K562 (cell line): ENCODE measurements around the gene EEA1. TPM values are rescaled to one million over a fixed set of nuclear protein-coding genes. Genes with fewer than 3 reads are reported as not detected.

Experiments
- ATAC-seq: fragments of 200-7000 bp; cut with Tn5 transposase; 3 replicates; pipeline ENCODE4 v1.9.1; 2020; ENCODE audit warnings: moderate library complexity
- BruUV-seq: library from RNA; stranded (reverse); fragments of 400-500 nt; replicated peaks from 2 replicates; lab custom pipeline; 2021; lab: Mats Ljungman, UMichigan
- CTCF ChIA-PET: fragments of 300-600 bp; formaldehyde crosslinking; extraction: SDS; loops from one replicate; lab custom pipeline; 2021; ENCODE audit warnings: low intra/inter-chr PET ratio; lab: Yijun Ruan, JAX
- POLR2A ChIA-PET: fragments of 300-600, 350-650 bp; sonication (Branson Sonifier 250); formaldehyde crosslinking; extraction: SDS; loops from one replicate; lab custom pipeline; 2021; ENCODE audit warnings: antibody characterized with exemption, inconsistent platforms; lab: Yijun Ruan, JAX
- DNase-seq, 4 experiments: peaks; one replicate each; pipeline versions ENCODE4 v3.0.0 to v3.0.0-alpha.2; 2011 to 2018; ENCODE audit warnings: low spot score in 3 of 4, mixed read lengths in 3 of 4; ENCODE audit errors: extremely low read depth in 1 of 4
- FAIRE-seq: peaks from 2 replicates; lab custom pipeline; 2011; peaks lifted over from hg19 to GRCh38; lab: Jason Lieb, UNC
- H2AFZ ChIP-seq: 2 replicates; pipeline ENCODE4 v1.6.0; 2011; ENCODE audit warnings: low read depth, low read length, control low read depth, inconsistent platforms
- H3K27ac ChIP-seq: fragments of 200-600 bp; 3 replicates; pipeline ENCODE4 v1.8.0; 2011; ENCODE audit warnings: low read depth, mild to moderate bottlenecking, control low read depth, inconsistent platforms, low read length, moderate library complexity, mixed read lengths; ENCODE audit errors: extremely low read depth
- H3K27me3 ChIP-seq, 2 experiments: fragments of 300-600 bp in 1 of 2; 2 replicates in 1 of 2; 3 replicates in 1 of 2; pipeline versions ENCODE4 v1.6.0 to v1.8.0; 2011; ENCODE audit warnings: inconsistent platforms in 2 of 2, low read length in 2 of 2, mild to moderate bottlenecking in 1 of 2, mixed read lengths in 1 of 2, moderate library complexity in 1 of 2; ENCODE audit not compliant: control insufficient read depth in 2 of 2, insufficient read depth in 2 of 2
- H3K36me3 ChIP-seq: fragments of 300-600 bp; 3 replicates; pipeline ENCODE4 v1.8.0; 2011; ENCODE audit warnings: mild to moderate bottlenecking, low read length, inconsistent platforms; ENCODE audit not compliant: control insufficient read depth, insufficient read depth
- H3K4me1 ChIP-seq, 2 experiments: fragments of 200-600 bp in 1 of 2; replicated peaks in 1 of 2; 2 replicates in 1 of 2; 3 replicates in 1 of 2; pipeline versions ENCODE4 v1.5.1 to v1.8.0; 2011; ENCODE audit warnings: inconsistent platforms in 2 of 2, low read length in 2 of 2, mild to moderate bottlenecking in 1 of 2, mixed read lengths in 1 of 2, moderate library complexity in 1 of 2; ENCODE audit not compliant: control insufficient read depth in 2 of 2, insufficient read depth in 2 of 2
- H3K4me2 ChIP-seq: 2 replicates; pipeline ENCODE4 v1.6.1; 2011; ENCODE audit warnings: low read length, control low read depth, inconsistent platforms, mixed read lengths; ENCODE audit not compliant: insufficient read depth
- H3K4me3 ChIP-seq: fragments of 200-600 bp; sonication (generic), shearing (Covaris generic); 2 replicates; pipeline ENCODE4 v1.5.1; 2016; ENCODE audit warnings: control low read depth, inconsistent platforms
- H3K79me2 ChIP-seq: fragments of 200-600 bp; 3 replicates; pipeline ENCODE4 v1.8.0; 2011; ENCODE audit warnings: low read length, inconsistent platforms; ENCODE audit not compliant: control insufficient read depth, insufficient read depth
- H3K9ac ChIP-seq, 2 experiments: 2 replicates each; pipeline versions ENCODE4 v1.6.0 to v1.6.1; 2011; ENCODE audit warnings: low read depth in 2 of 2, low read length in 2 of 2, control low read depth in 1 of 2, inconsistent platforms in 1 of 2, mild to moderate bottlenecking in 1 of 2, mixed read lengths in 1 of 2; ENCODE audit not compliant: insufficient read depth in 1 of 2
- H3K9me1 ChIP-seq: one replicate; pipeline ENCODE4 v1.6.0; 2011; ENCODE audit warnings: inconsistent platforms, mild to moderate bottlenecking, low read length, moderate library complexity; ENCODE audit not compliant: control insufficient read depth, insufficient read depth
- H3K9me3 ChIP-seq: replicated peaks from 2 replicates; pipeline ENCODE4 v1.5.1; 2011; ENCODE audit warnings: low read depth, low read length, inconsistent platforms; ENCODE audit not compliant: control insufficient read depth, insufficient read depth
- H4K20me1 ChIP-seq: replicated peaks from 2 replicates; pipeline ENCODE4 v1.6.1; 2011; ENCODE audit warnings: low read length, inconsistent platforms, mixed read lengths; ENCODE audit not compliant: control insufficient read depth, insufficient read depth
- MITF ChIP-seq: IDR thresholded peaks from 2 replicates; pipeline ENCODE4 v1.6.1; 2014; ENCODE audit warnings: antibody characterized with exemption
- THAP12 ChIP-seq: fragments of 250-450 bp; sonication (Bioruptor Pico); IDR thresholded peaks from 2 replicates; pipeline ENCODE4 v1.9.0; 2021; ENCODE audit warnings: mild to moderate bottlenecking, inconsistent platforms
- ZNF184 ChIP-seq: sonication (generic); formaldehyde crosslinking; IDR thresholded peaks from 2 replicates; pipeline ENCODE4 v1.5.0; 2020; ENCODE audit warnings: missing genetic modification reagents
- WGBS: fragments of 100-300 bp; shearing (Covaris generic); methylation state at CpG from one replicate; pipeline ENCODE4 v1.1.6; 2016; ENCODE audit warnings: low coverage, mixed read lengths; ENCODE audit not compliant: insufficient coverage; ENCODE audit errors: missing lambda C conversion rate; 5-methylcytosine and 5-hydroxymethylcytosine counted together
- in situ Hi-C: fragments of 300-500 bp; cut with MboI; formaldehyde crosslinking; loops from 4 replicates; pipeline ENCODE4 v1.15.0; 2018; ENCODE audit warnings: inconsistent platforms, mixed read lengths
- intact Hi-C: fragments of 100-400 bp; cut with micrococcal nuclease; formaldehyde crosslinking; loops from 2 replicates; pipeline ENCODE4 v1.14.2; 2022
- polyA plus RNA-seq, 8 experiments: library from polyadenylated mRNA; depleted of rRNA in 4 of 8; stranded (reverse) in 5 of 8; unstranded in 3 of 8; fragments of >200 nt; fragmentation: Nextera tagmentation in 2 of 8; fragmentation: Illumina TruSeq in 1 of 8; extraction: Ambion mirVana in 2 of 8; extraction: Trizol in 1 of 8; gene quantifications; 2 replicates each; pipeline versions ENCODE4 v1.2.1 to v1.2.3, GENCODE V29; 2011 to 2014; ENCODE audit warnings: inconsistent platforms in 1 of 8, missing spikeins in 1 of 8
- total RNA-seq, 7 experiments: library from RNA; depleted of rRNA in 6 of 7; stranded (reverse); fragments of >200 nt in 6 of 7; fragmentation: Illumina TruSeq in 2 of 7; extraction: Trizol in 2 of 7; gene quantifications; 2 replicates each; pipeline versions ENCODE4 v1.2.1 to v1.2.3, GENCODE V29; 2011 to 2021; ENCODE audit warnings: low replicate concordance in 1 of 7
- TF ChIP-seq, protein P1 (sequence below): conservative IDR thresholded peaks from 2 replicates; pipeline ENCODE4 v1.6.1; 2011; ENCODE audit warnings: low read depth, mild to moderate bottlenecking, low read length; ENCODE audit not compliant: control insufficient read depth

The EEA1 gene
- total and polyA plus RNA-seq, 9 of the 15 experiments (the other 6 are each of a cell fraction or from before 2014, with no cell fraction given), result 3.5 to 17.1 (median 7.5) TPM

DNA sequence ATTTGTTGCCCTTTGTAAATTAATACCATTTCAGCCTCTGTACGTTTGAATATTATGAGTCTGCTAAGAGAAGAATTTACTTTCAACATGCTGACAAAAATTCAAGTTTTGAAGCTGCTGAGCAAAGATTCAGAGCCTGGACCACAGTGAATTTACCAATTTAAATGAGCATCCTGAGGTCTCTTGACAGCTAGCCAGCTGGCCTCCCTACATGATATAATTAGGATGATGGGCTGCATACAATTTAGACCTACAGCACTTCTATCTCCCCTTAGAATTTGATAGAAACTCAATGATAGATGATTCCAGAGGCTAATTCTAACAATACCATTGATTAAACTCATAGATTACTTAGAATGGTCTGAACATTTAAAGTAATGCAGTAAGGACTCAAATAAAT is 10.0 kb upstream of the EEA1 start:
- no peaks in the 10 kb centered on the region for H3K36me3 ChIP-seq
- H3K9ac ChIP-seq, result no peak overlapping the region
- ATAC-seq, result no peak
- intact Hi-C loops, result no loop called here
- H3K79me2 ChIP-seq, result no peaks in the 10 kb centered on the region
- FAIRE-seq, result no peak
- no peak overlapping the region for H3K4me3 ChIP-seq
- WGBS, result 28% methylated on average over 1 of the region's 1 CpG
- H3K27ac ChIP-seq, result no peak overlapping the region
- no peak for DNase-seq
- no peaks in the 10 kb centered on the region for H3K9me1 ChIP-seq
- no peak overlapping the region for H2AFZ ChIP-seq
- H3K27me3 ChIP-seq, result no peaks in the 10 kb centered on the region
- POLR2A ChIA-PET, result no interaction called here
- BruUV-seq, result no TSS peak
- H4K20me1 ChIP-seq, result no peaks in the 10 kb centered on the region
- no peak overlapping the region for H3K4me2 ChIP-seq
- H3K9me3 ChIP-seq, result no peaks in the 10 kb centered on the region
- TF ChIP-seq ZNF184 (CRISPR knock-in tag) (no peak), THAP12 (no peak), MITF (no peak)
- TF ChIP-seq, protein P1, sequence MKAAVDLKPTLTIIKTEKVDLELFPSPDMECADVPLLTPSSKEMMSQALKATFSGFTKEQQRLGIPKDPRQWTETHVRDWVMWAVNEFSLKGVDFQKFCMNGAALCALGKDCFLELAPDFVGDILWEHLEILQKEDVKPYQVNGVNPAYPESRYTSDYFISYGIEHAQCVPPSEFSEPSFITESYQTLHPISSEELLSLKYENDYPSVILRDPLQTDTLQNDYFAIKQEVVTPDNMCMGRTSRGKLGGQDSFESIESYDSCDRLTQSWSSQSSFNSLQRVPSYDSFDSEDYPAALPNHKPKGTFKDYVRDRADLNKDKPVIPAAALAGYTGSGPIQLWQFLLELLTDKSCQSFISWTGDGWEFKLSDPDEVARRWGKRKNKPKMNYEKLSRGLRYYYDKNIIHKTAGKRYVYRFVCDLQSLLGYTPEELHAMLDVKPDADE, result no peak
- in situ Hi-C loops, result loop anchor here (10.0 kb wide), 1 partner anchor 114 kb away; no protein-coding TSS in a partner anchor
- CTCF ChIA-PET, result no interaction called here
- no peaks in the 10 kb centered on the region for H3K4me1 ChIP-seq
